SK-N-SH (cell line): ENCODE measurements around the gene PRRT1. TPM values are rescaled to one million over a fixed set of nuclear protein-coding genes. Genes with fewer than 3 reads are reported as not detected.
A peak's percentile ranks its signal among the peaks of the same experiment; 100 is the strongest.

Source experiments
- CTCF ChIA-PET: fragments of 300-600, 350-600 bp; formaldehyde crosslinking; extraction: SDS; loops from one replicate; lab custom pipeline; 2021; lab: Yijun Ruan, JAX
- POLR2A ChIA-PET: fragments of 350-600 bp; sonication (Branson Sonifier 250); formaldehyde crosslinking; extraction: SDS; loops from one replicate; lab custom pipeline; 2020; ENCODE audit warnings: antibody characterized with exemption, inconsistent platforms; lab: Yijun Ruan, JAX
- DNase-seq: peaks from one replicate; pipeline ENCODE4 v3.0.0; 2012
- H2AFZ ChIP-seq: fragments of 200-600 bp; sonication (generic); 2 replicates; pipeline ENCODE4 v1.8.1; 2016; ENCODE audit warnings: antibody characterized with exemption, mild to moderate bottlenecking, low read depth
- H3F3A ChIP-seq: fragments of 200-600 bp; sonication (generic); replicated peaks from 2 replicates; pipeline ENCODE3; 2016; ENCODE audit warnings: antibody characterized with exemption, mild to moderate bottlenecking; ENCODE audit not compliant: insufficient read depth
- H3K27ac ChIP-seq, 2 experiments: fragments of 200-500 bp in 1 of 2; fragments of 200-600 bp in 1 of 2; sonication (Bioruptor generic) in 1 of 2; sonication (generic), shearing (Covaris generic) in 1 of 2; 2 replicates each; pipeline versions ENCODE4 v1.5.1 to v1.6.1; 2014 to 2016; ENCODE audit warnings: low read depth in 2 of 2, inconsistent platforms in 1 of 2, low read length in 1 of 2, mild to moderate bottlenecking in 1 of 2, mixed read lengths in 1 of 2
- H3K27me3 ChIP-seq: fragments of 200-600 bp; sonication (generic), shearing (Covaris generic); 2 replicates; pipeline ENCODE4 v1.6.1; 2016; ENCODE audit warnings: mixed run types; ENCODE audit not compliant: insufficient read depth
- H3K36me3 ChIP-seq, 2 experiments: fragments of 200-500 bp in 1 of 2; fragments of 200-600 bp in 1 of 2; sonication (Bioruptor generic) in 1 of 2; sonication (generic) in 1 of 2; replicated peaks in 1 of 2; 2 replicates each; pipeline versions ENCODE3 to v1.5.1; 2014 to 2016; ENCODE audit warnings: low read length in 1 of 2, mild to moderate bottlenecking in 1 of 2; ENCODE audit not compliant: insufficient read depth in 2 of 2, control insufficient read depth in 1 of 2
- H3K4me1 ChIP-seq, 2 experiments: fragments of 200-500 bp in 1 of 2; fragments of 200-600 bp in 1 of 2; sonication (Bioruptor generic) in 1 of 2; sonication (generic), shearing (Covaris generic) in 1 of 2; 2 replicates each; pipeline versions ENCODE4 v1.5.1 to v1.6.1; 2014 to 2016; ENCODE audit warnings: low read depth in 1 of 2, low read length in 1 of 2, mixed run types in 1 of 2; ENCODE audit not compliant: insufficient read depth in 2 of 2, control insufficient read depth in 1 of 2
- H3K4me2 ChIP-seq: fragments of 200-600 bp; sonication (generic), shearing (Covaris generic); 2 replicates; pipeline ENCODE4 v1.6.1; 2017; ENCODE audit warnings: mixed run types
- H3K4me3 ChIP-seq, 2 experiments: fragments of 200-500 bp in 1 of 2; fragments of 200-600 bp in 1 of 2; sonication (Bioruptor generic) in 1 of 2; sonication (generic), shearing (Covaris generic) in 1 of 2; 2 replicates each; pipeline versions ENCODE4 v1.5.1 to v1.8.1; 2014 to 2016; ENCODE audit warnings: low read depth in 2 of 2, inconsistent platforms in 1 of 2, low read length in 1 of 2, mild to moderate bottlenecking in 1 of 2, mixed read lengths in 1 of 2, moderate library complexity in 1 of 2
- H3K79me2 ChIP-seq: fragments of 200-600 bp; sonication (generic); 2 replicates; pipeline ENCODE4 v1.8.1; 2017; ENCODE audit warnings: mild to moderate bottlenecking; ENCODE audit not compliant: insufficient read depth
- H3K9ac ChIP-seq: fragments of 200-600 bp; sonication (generic); 2 replicates; pipeline ENCODE4 v1.6.1; 2017; ENCODE audit warnings: mixed run types
- H3K9me2 ChIP-seq: fragments of 200-600 bp; sonication (generic); 2 replicates; pipeline ENCODE4 v1.6.1; 2017; ENCODE audit warnings: mixed run types
- H3K9me3 ChIP-seq: fragments of 200-600 bp; sonication (generic); 2 replicates; pipeline ENCODE4 v1.6.1; 2017; ENCODE audit warnings: mixed run types, mild to moderate bottlenecking, moderate library complexity
- H4K20me1 ChIP-seq: fragments of 200-600 bp; sonication (generic); 2 replicates; pipeline ENCODE4 v1.6.1; 2017; ENCODE audit warnings: mild to moderate bottlenecking, mixed run types; ENCODE audit not compliant: insufficient read depth
- CHD2 ChIP-seq: fragments of 150-350 bp; IDR thresholded peaks from 2 replicates; pipeline ENCODE4 v1.6.1; 2018; ENCODE audit warnings: low read length; ENCODE audit not compliant: partially characterized antibody
- CTCF ChIP-seq: fragments of 200-600 bp; sonication (generic); IDR thresholded peaks from 2 replicates; pipeline ENCODE4 v1.6.1; 2017; ENCODE audit warnings: antibody characterized with exemption, mild to moderate bottlenecking, moderate library complexity
- ELF1 ChIP-seq: IDR thresholded peaks from 2 replicates; pipeline ENCODE4 v1.4.0; 2012
- FOXM1 ChIP-seq: IDR thresholded peaks from 2 replicates; pipeline ENCODE4 v1.4.0; 2012; ENCODE audit warnings: low read depth, mild to moderate bottlenecking
- IRF3 ChIP-seq: fragments of 150-350 bp; IDR thresholded peaks from 2 replicates; pipeline ENCODE4 v1.6.1; 2016; ENCODE audit warnings: mild to moderate bottlenecking, low read depth, low read length
- MEF2A ChIP-seq: IDR thresholded peaks from 2 replicates; pipeline ENCODE4 v1.4.0; 2012; ENCODE audit warnings: low read depth, borderline replicate concordance
- NFIC ChIP-seq: IDR thresholded peaks from 2 replicates; pipeline ENCODE4 v1.4.0; 2012; ENCODE audit warnings: borderline replicate concordance
- NRF1 ChIP-seq: IDR thresholded peaks from 2 replicates; pipeline ENCODE4 v1.6.1; 2012; ENCODE audit warnings: low read depth, mild to moderate bottlenecking, low read length
- POLR2AphosphoS5 ChIP-seq: IDR thresholded peaks from 2 replicates; pipeline ENCODE4 v1.6.1; 2012; ENCODE audit warnings: low read depth, low read length
- RFX5 ChIP-seq: IDR thresholded peaks from 2 replicates; pipeline ENCODE4 v1.6.1; 2012; ENCODE audit warnings: mild to moderate bottlenecking, improper control_type of control experiment, low read length
- SIN3A ChIP-seq: IDR thresholded peaks from 2 replicates; pipeline ENCODE4 v1.6.1; 2012; ENCODE audit warnings: low read depth, mild to moderate bottlenecking, low read length, moderate library complexity, borderline replicate concordance
- TAF1 ChIP-seq: IDR thresholded peaks from 2 replicates; pipeline ENCODE4 v1.6.1; 2012; ENCODE audit warnings: low read depth, mild to moderate bottlenecking, low read length, moderate library complexity, borderline replicate concordance
- TCF12 ChIP-seq: IDR thresholded peaks from 2 replicates; pipeline ENCODE4 v1.4.0; 2012
- USF1 ChIP-seq: IDR thresholded peaks from 2 replicates; pipeline ENCODE4 v1.4.0; 2012; ENCODE audit warnings: low read depth, borderline replicate concordance
- YY1 ChIP-seq: IDR thresholded peaks from 2 replicates; pipeline ENCODE4 v1.4.0; 2012; ENCODE audit warnings: low read depth, mild to moderate bottlenecking
- WGBS: methylation state at CpG from one replicate; pipeline ENCODE4 v1.1.6; 2017; ENCODE audit warnings: low lambda C conversion rate; 5-methylcytosine and 5-hydroxymethylcytosine counted together
- polyA plus RNA-seq, 3 experiments: library from polyadenylated mRNA; depleted of rRNA; stranded (reverse); fragments of >200 nt; gene quantifications; 2 replicates each; pipeline ENCODE4 v1.2.3, GENCODE V29; 2012

The PRRT1 gene
- polyA plus RNA-seq, 1 of the 3 experiments (the other 2 are of a cell fraction) = 1.5 TPM

GRCh38 chr6:32109765-32110160 is 42.0 kb downstream of the PRRT1 start:
- H3K4me1 ChIP-seq = peaks cover 3 to 15% of the 10 kb centered on the region in 2 experiments; a peak in 3 of 4 replicates
- no peak overlapping the region for H3K4me3 ChIP-seq
- no peak for DNase-seq
- H3K9me2 ChIP-seq = no peaks in the 10 kb centered on the region
- no peak overlapping the region for H3K4me2 ChIP-seq
- no peaks in the 10 kb centered on the region for H3K9me3 ChIP-seq
- H3K36me3 ChIP-seq = no peaks in the 10 kb centered on the region
- no peaks in the 10 kb centered on the region for H4K20me1 ChIP-seq
- TF ChIP-seq CTCF (no peak), MEF2A (no peak), NRF1 (no peak), FOXM1 (no peak), YY1 (no peak), IRF3 (no peak), USF1 (no peak), ELF1 (no peak), RFX5 (no peak), CHD2 (no peak), SIN3A (no peak), TAF1 (no peak)
- H3K9ac ChIP-seq = no peak overlapping the region
- H3K27me3 ChIP-seq = no peaks in the 10 kb centered on the region; the same call in 1 of the 2 replicates
- H3K27ac ChIP-seq = no peak overlapping the region
- POLR2A ChIA-PET = interaction anchor here (0.9 to 1.8 kb wide), 2 partner anchors 14 to 15 kb away, joined by 5 read pairs; no protein-coding TSS in a partner anchor
- H3F3A ChIP-seq = peaks cover 29% of the 10 kb centered on the region
- CTCF ChIA-PET = interaction anchor here (1.0 to 2.4 kb wide), 5 partner anchors 9 to 61 kb away, joined by 3 to 16 read pairs (median 4); partner anchors contain the start of gene ATF6B
- WGBS = 42% methylated on average over 6 of the region's 6 CpGs
- no peaks in the 10 kb centered on the region for H3K79me2 ChIP-seq
- H2AFZ ChIP-seq = no peak overlapping the region

GRCh38 chr6:32109114-32109764 is 42.5 kb downstream of the PRRT1 start, which contains the start of gene TNXB:
TNXB (minus strand) TSS chr6:32109338; CDS start chr6:32098198, 11,140 bp downstream.
- peak; percentile 41 for DNase-seq
- peak within 1 kb of the TSS; percentile 53; the same call in 1 of the 2 replicates for H3K4me2 ChIP-seq
- H3K27ac ChIP-seq = no peak within 1 kb of the TSS
- peaks cover 3 to 13% of the 10 kb centered on the region in 2 experiments; a peak in 3 of 4 replicates for H3K4me1 ChIP-seq
- H3K79me2 ChIP-seq = no peaks in the 10 kb centered on the region
- no peaks in the 10 kb centered on the region for H3K36me3 ChIP-seq
- no peak within 1 kb of the TSS for H3K4me3 ChIP-seq
- WGBS = 29% methylated on average over 8 of the region's 12 CpGs
- ChIA-PET CTCF (interaction anchor here (1.1 to 2.4 kb wide), 4 partner anchors 9 to 19 kb away, joined by 3 to 16 read pairs (median 5); partner anchors contain the start of gene ATF6B), POLR2A (interaction anchor here (0.9 kb wide), 1 partner anchor 15 kb away, joined by 5 read pairs; no protein-coding TSS in a partner anchor)
- no peaks in the 10 kb centered on the region; the same call in 1 of the 2 replicates for H3K27me3 ChIP-seq
- no peaks in the 10 kb centered on the region for H4K20me1 ChIP-seq
- no peak within 1 kb of the TSS for H3K9ac ChIP-seq
- H3K9me3 ChIP-seq = no peaks in the 10 kb centered on the region
- H3K9me2 ChIP-seq = no peaks in the 10 kb centered on the region
- TF ChIP-seq TCF12 (no peak), POLR2AphosphoS5 (no peak), NFIC (no peak)
- peaks cover 24% of the 10 kb centered on the region for H3F3A ChIP-seq
- H2AFZ ChIP-seq = no peak within 1 kb of the TSS
